HepG2 (cell line): ENCODE results near the gene GSS. TPM values are rescaled to one million over a fixed set of nuclear protein-coding genes. Genes with fewer than 3 reads are reported as not detected.

ENCODE experiments used
- CC2D1A ChIP-seq: sonication (generic); formaldehyde crosslinking; IDR thresholded peaks from 2 replicates; pipeline ENCODE4 v1.8.1; 2023; ENCODE audit warnings: mild to moderate bottlenecking, missing genetic modification reagents
- GLMP ChIP-seq: sonication (generic); formaldehyde crosslinking; IDR thresholded peaks from 2 replicates; pipeline ENCODE4 v1.9.0; 2021; ENCODE audit warnings: missing genetic modification reagents, mild to moderate bottlenecking, borderline replicate concordance
- HNRNPK ChIP-seq: fragments of 200-400 bp; formaldehyde crosslinking; IDR thresholded peaks from 2 replicates; pipeline ENCODE4 v1.6.1; 2018; ENCODE audit warnings: low read length, low read depth, moderate library complexity, mild to moderate bottlenecking; ENCODE audit not compliant: poor library complexity, severe bottlenecking
- IKZF4 ChIP-seq: sonication (generic); formaldehyde crosslinking; IDR thresholded peaks from 2 replicates; pipeline ENCODE4 v1.5.1; 2020; ENCODE audit warnings: borderline replicate concordance, mild to moderate bottlenecking, low read depth, missing genetic modification reagents; ENCODE audit errors: not compliant biosample characterization
- LCORL ChIP-seq, 2 experiments: fragments of 450-650 bp in 1 of 2; sonication (generic) in 1 of 2; formaldehyde crosslinking in 1 of 2; IDR thresholded peaks; 2 replicates each; pipeline versions ENCODE4 v1.5.0 to v1.6.1; 2017 to 2020; ENCODE audit warnings: antibody characterized with exemption in 1 of 2, missing genetic modification reagents in 1 of 2
- MAFF ChIP-seq: IDR thresholded peaks from 2 replicates; pipeline ENCODE4 v1.6.1; 2011; ENCODE audit warnings: low read depth, low read length, improper control_type of control experiment
- RERE ChIP-seq: IDR thresholded peaks from 2 replicates; pipeline ENCODE4 v1.6.1; 2016; ENCODE audit warnings: low read depth, missing genetic modification reagents, missing compliant biosample characterization
- SKI ChIP-seq: fragments of 450-650 bp; IDR thresholded peaks from one replicate; pipeline ENCODE4 v1.6.1; 2018; ENCODE audit warnings: mild to moderate bottlenecking; ENCODE audit not compliant: partially characterized antibody
- SOX13 ChIP-seq, 3 experiments: fragments of 450-650 bp in 1 of 3; sonication (generic) in 1 of 3; formaldehyde crosslinking in 1 of 3; IDR thresholded peaks in 2 of 3; conservative IDR thresholded peaks in 1 of 3; 2 replicates each; pipeline versions ENCODE4 v1.5.0 to v1.6.1; 2016 to 2020; ENCODE audit warnings: antibody characterized with exemption in 1 of 3, mild to moderate bottlenecking in 1 of 3, missing compliant biosample characterization in 1 of 3, missing genetic modification reagents in 1 of 3, moderate library complexity in 1 of 3
- THAP11 ChIP-seq: IDR thresholded peaks from 2 replicates; pipeline ENCODE4 v1.6.1; 2016; ENCODE audit warnings: missing biosample characterization, missing genetic modification reagents
- ZFX ChIP-seq: sonication (generic); formaldehyde crosslinking; IDR thresholded peaks from 2 replicates; pipeline ENCODE4 v1.4.0; 2020; ENCODE audit warnings: mild to moderate bottlenecking, low read depth, missing genetic modification reagents, moderate library complexity
- ZNF17 ChIP-seq: sonication (generic); formaldehyde crosslinking; IDR thresholded peaks from 2 replicates; pipeline ENCODE4 v1.5.0; 2020; ENCODE audit warnings: mild to moderate bottlenecking, missing genetic modification reagents
- ZNF329 ChIP-seq: sonication (generic); formaldehyde crosslinking; IDR thresholded peaks from 2 replicates; pipeline ENCODE4 v1.9.0; 2021; ENCODE audit warnings: low read depth, mild to moderate bottlenecking, missing genetic modification reagents
- polyA plus RNA-seq, 8 experiments: library from polyadenylated mRNA; depleted of rRNA in 3 of 8; stranded (reverse) in 7 of 8; unstranded in 1 of 8; fragments of >200 nt; fragmentation: Illumina TruSeq in 4 of 8; extraction: Trizol in 4 of 8; gene quantifications; 2 replicates each; pipeline versions ENCODE4 v1.2.1 to v1.2.3, GENCODE V29; 2011 to 2016; ENCODE audit warnings: low read depth in 4 of 8, missing spikeins in 1 of 8, mixed read lengths in 1 of 8; ENCODE audit not compliant: insufficient read depth in 1 of 8
- total RNA-seq, 5 experiments: library from RNA; depleted of rRNA; stranded (reverse); fragments of >200 nt; fragmentation: Illumina TruSeq; extraction: Trizol; gene quantifications; 2 replicates each; pipeline ENCODE4 v1.2.3, GENCODE V29; 2016; ENCODE audit warnings: low read depth in 1 of 5
- TF ChIP-seq, protein P1 (sequence below): conservative IDR thresholded peaks from 2 replicates; pipeline ENCODE4 v1.6.1; 2018; ENCODE audit warnings: missing genetic modification reagents
- TF ChIP-seq, protein P2 (sequence below): IDR thresholded peaks from 2 replicates; pipeline ENCODE4 v1.6.1; 2012; ENCODE audit warnings: low read depth, low read length, improper control_type of control experiment

GSS gene
- total and polyA plus RNA-seq, 2 of the 13 experiments (the other 11 are each of a cell fraction or from before 2014, with no cell fraction given) = 80.1 to 102 TPM

DNA sequence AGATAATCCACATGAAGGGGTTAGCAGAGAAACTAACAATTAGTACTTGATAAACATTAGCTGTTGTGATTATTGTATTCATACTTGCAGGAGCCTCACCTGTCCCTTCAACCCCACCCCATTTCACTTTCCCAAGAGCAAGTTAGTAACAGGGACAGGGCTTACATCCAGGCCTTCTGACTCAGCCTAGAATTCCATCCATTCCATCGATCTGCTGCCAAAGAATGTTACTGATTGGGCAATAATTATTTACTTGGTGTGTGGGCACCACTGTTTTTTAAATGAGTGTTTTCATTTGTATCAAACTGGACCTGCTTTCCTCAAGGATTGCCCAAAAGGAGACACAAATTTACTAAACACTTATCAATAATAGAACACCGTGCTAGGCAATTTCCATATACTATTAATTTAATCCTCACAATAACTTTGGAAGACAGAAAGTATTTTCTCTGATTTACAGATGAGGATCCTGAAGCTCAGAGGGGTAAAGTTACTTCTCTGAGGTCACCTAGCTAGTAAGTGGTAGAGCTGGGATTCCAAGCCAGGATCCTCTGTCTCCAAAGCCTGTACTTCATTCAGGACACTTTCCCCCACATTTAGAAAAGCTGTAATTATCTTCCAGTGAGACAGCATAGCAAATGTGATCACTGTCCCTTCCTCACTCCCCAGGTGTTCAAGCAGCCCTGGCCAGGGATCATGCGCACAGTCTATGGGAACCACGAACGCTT lies 32.8 kb downstream of the GSS start (continued):
- TF ChIP-seq GLMP (no peak), MAFF (no peak), ZFX (CRISPR knock-in tag) (no peak; the same call in 1 of the 2 replicates), RERE (no peak), CC2D1A (CRISPR knock-in tag) (no peak), LCORL (IDR thresholded peaks at IDR 0.05) (no peak), LCORL (CRISPR knock-in tag; IDR thresholded peaks at IDR 0.05) (peak; percentile 63; the same call in 1 of the 2 replicates), SKI (no peak), HNRNPK (no peak), ZNF329 (CRISPR knock-in tag) (no peak), IKZF4 (CRISPR knock-in tag) (no peak), SOX13 (IDR thresholded peaks at IDR 0.05) (no peak), SOX13 (CRISPR knock-in tag; conservative IDR thresholded peaks at IDR 0.05 in 1 of 2, IDR thresholded peaks at IDR 0.05 in 1 of 2) (peak in 1 of 2 experiments; percentile 26; a peak in 1 of 4 replicates), ZNF17 (no peak), THAP11 (CRISPR knock-in tag) (no peak)
- TF ChIP-seq, protein P1, sequence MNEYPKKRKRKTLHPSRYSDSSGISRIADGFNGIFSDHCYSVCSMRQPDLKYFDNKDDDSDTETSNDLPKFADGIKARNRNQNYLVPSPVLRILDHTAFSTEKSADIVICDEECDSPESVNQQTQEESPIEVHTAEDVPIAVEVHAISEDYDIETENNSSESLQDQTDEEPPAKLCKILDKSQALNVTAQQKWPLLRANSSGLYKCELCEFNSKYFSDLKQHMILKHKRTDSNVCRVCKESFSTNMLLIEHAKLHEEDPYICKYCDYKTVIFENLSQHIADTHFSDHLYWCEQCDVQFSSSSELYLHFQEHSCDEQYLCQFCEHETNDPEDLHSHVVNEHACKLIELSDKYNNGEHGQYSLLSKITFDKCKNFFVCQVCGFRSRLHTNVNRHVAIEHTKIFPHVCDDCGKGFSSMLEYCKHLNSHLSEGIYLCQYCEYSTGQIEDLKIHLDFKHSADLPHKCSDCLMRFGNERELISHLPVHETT = no peak
- TF ChIP-seq, protein P2, sequence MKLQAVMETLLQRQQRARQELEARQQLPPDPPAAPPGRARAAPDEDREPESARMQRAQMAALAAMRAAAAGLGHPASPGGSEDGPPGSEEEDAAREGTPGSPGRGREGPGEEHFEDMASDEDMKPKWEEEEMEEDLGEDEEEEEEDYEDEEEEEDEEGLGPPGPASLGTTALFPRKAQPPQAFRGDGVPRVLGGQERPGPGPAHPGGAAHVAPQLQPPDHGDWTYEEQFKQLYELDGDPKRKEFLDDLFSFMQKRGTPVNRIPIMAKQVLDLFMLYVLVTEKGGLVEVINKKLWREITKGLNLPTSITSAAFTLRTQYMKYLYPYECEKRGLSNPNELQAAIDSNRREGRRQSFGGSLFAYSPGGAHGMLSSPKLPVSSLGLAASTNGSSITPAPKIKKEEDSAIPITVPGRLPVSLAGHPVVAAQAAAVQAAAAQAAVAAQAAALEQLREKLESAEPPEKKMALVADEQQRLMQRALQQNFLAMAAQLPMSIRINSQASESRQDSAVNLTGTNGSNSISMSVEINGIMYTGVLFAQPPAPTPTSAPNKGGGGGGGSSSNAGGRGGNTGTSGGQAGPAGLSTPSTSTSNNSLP = peak; percentile 69; the same call in 1 of the 2 replicates
